ENCODE results near the gene C16orf86.
"Not testable (repeated sequence)": the region's sequence is repeated elsewhere in the genome, so short reads cannot be mapped to it uniquely, and the experiment has no call there.

Gene C16orf86

DNA sequence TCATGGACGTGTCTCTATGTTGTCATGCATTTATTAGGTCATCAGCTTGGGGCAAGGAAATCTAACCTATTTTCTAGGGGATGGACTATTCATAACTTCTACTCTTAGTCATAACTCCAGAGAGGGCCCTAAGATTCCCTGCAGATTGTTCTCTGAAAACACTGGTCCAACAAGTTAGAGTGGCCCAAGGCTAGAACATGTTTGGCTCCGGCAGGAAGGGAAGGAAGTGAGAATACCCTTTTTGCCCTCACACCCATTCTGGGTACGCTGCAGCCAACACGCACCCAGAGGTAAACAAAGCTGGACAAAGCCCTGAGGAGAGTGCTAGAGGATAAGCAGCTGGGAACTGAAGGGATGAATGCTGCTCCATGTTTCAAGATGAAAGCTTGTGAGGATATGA, 9.9 kb downstream of the C16orf86 start:
- no peak for DNase-seq (ENCODE audit: low read depth, low spot score)
- WGBS (ENCODE audit: insufficient coverage, insufficient read length), result no CpG with 5 or more reads among the region's 4 CpGs
- H3K9me3 ChIP-seq (ENCODE audit: control insufficient read depth, insufficient read depth, low read length), result no peaks in the 10 kb centered on the region
- H3K27ac ChIP-seq (ENCODE audit: low read length), result no peak overlapping the region
- no peaks in the 10 kb centered on the region for H3K36me3 ChIP-seq (ENCODE audit: control insufficient read depth, insufficient read depth, low read length)
- no peaks in the 10 kb centered on the region for H3K27me3 ChIP-seq (ENCODE audit: control insufficient read depth, insufficient read depth, low read length)
- H3K4me3 ChIP-seq (ENCODE audit: low read length), result no peak overlapping the region
- no peaks in the 10 kb centered on the region for H3K4me1 ChIP-seq (ENCODE audit: control insufficient read depth, insufficient read depth, low read length)

DNA sequence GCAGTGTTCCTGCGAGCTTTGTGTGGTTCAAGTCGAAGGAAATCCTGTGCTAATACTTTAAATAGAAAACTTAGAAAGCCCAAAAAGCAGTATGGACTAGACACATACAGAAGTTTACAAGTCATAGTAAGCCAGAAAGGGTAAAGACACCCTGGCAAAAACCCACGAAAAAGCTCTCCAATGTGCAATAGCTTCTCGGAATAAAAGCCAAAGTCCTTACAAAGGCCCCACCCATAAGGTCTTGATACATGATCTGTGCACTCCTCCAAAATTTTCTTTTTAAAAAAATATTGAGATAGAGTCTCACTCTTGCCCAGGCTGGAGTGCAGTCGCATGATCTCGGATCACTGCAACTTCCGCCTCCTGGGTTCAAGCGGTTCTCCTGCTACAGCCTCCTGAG, 10.3 kb downstream of the C16orf86 start:
- H3K4me3 ChIP-seq (ENCODE audit: low read length), result no peak overlapping the region
- no peak for DNase-seq (ENCODE audit: low read depth, low spot score)
- H3K27ac ChIP-seq (ENCODE audit: low read length), result no peak overlapping the region
- no peaks in the 10 kb centered on the region for H3K4me1 ChIP-seq (ENCODE audit: control insufficient read depth, insufficient read depth, low read length)
- no peaks in the 10 kb centered on the region for H3K9me3 ChIP-seq (ENCODE audit: control insufficient read depth, insufficient read depth, low read length)
- H3K36me3 ChIP-seq (ENCODE audit: control insufficient read depth, insufficient read depth, low read length), result no peaks in the 10 kb centered on the region
- WGBS (ENCODE audit: insufficient coverage, insufficient read length), result no CpG with 5 or more reads among the region's 8 CpGs
- no peaks in the 10 kb centered on the region; the same call in 1 of the 2 replicates for H3K27me3 ChIP-seq (ENCODE audit: control insufficient read depth, insufficient read depth, low read length)

DNA sequence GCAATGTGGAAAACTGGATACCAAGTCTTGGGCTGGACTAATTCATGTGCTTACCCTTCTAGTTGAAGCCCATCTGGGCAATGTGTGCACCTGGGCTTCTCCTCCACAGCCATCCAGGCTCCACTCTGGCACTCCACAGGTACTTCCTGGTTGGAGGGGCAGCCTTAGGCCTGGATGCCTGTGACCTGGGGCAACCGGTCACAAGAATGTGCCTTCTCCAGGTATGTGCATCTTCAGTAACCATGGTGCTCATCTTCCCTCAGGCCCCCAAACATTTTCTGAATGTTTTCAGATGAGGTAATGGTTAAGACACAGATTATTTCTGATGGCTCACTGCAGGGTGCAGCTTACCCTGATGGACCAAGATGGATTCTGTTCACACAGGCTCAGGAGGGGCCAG, 11.1 kb downstream of the C16orf86 start:
- H3K4me1 ChIP-seq (ENCODE audit: control insufficient read depth, insufficient read depth, low read length), result no peaks in the 10 kb centered on the region
- H3K27ac ChIP-seq (ENCODE audit: low read length), result no peak overlapping the region
- H3K36me3 ChIP-seq (ENCODE audit: control insufficient read depth, insufficient read depth, low read length), result no peaks in the 10 kb centered on the region
- no peaks in the 10 kb centered on the region; the same call in 1 of the 2 replicates for H3K27me3 ChIP-seq (ENCODE audit: control insufficient read depth, insufficient read depth, low read length)
- no CpG with 5 or more reads among the region's 1 CpG for WGBS (ENCODE audit: insufficient coverage, insufficient read length)
- H3K9me3 ChIP-seq (ENCODE audit: control insufficient read depth, insufficient read depth, low read length), result no peaks in the 10 kb centered on the region
- no peak for DNase-seq (ENCODE audit: low read depth, low spot score)
- no peak overlapping the region for H3K4me3 ChIP-seq (ENCODE audit: low read length)

DNA sequence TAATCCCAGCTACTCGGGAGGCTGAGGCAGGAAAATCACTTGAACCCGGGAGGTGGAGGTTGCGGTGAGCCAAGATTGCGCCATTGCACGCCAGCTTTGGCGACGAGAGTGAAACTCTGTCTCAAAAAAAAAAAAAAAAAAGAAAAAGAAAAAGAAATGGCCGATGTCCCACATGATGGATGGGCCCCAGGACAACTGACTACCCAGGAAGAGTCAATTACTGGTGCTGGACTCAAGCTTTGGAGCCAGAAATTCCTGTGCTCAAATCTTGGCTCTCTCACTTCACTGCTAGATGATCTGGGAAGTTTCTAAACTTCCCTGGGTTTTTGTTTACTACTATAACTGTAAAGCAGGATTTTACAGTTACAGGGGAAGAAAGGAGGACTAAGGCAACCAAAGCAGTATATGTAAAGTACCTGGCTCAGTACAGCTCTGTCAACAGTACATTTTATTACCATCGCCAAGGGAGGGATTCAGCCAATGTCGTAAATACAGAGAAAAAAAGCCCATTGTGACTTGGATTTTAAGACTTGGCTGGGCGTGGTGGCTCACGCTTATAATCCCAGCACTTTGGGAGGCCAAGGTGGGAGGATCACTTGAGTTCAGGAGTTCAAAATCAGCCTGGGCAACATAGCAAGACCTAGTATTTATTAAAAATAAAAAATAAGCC, 11.9 kb downstream of the C16orf86 start:
- no peaks in the 10 kb centered on the region for H3K4me1 ChIP-seq (ENCODE audit: control insufficient read depth, insufficient read depth, low read length)

DNA sequence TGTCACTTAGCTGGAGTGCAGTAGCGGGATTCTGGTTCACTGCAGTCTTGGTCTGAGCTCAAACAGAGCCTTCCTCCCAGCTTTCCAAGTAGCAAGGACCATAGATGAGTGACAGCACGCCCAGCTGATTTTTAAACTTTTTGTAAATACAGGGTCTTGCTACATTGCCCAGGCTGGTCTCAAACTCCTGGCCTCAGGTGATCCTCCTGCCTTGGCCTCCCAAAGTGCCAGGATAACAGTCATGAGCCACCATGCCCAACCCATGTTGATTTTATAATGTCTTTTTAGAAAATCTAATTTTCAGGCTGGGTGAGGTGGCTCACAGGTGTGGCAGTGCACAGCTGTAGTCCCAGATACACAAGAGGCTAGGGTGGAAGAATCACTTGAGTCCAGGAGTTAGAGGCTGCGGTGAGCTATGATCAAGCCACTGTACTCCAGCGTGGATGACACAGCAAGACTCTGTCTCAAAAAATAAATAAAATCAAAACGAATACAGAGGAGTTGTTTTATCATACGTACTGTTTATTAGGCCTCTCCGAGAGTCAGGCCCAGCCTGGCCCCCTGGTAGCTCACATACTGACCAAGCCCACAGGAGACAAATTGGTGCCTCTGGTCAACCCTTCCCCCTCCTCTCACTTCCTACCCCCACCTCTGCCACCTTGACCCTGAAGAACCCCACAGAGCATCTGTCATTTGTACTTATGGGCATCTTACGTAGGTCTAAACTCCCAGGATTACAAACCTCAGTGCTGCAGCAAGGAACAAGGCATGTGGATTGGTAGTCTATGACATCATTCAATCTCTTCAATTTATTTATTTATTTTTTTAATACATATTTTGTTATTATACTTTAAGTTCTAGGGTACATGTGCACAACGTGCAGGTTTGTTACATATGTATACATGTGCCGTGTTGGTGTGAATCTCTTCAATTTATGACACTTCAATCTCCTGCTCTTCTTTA, 13.6 kb downstream of the C16orf86 start:
- no peak for DNase-seq (ENCODE audit: low read depth, low spot score)
- no peaks in the 10 kb centered on the region; the same call in 1 of the 2 replicates for H3K27me3 ChIP-seq (ENCODE audit: control insufficient read depth, insufficient read depth, low read length)
- no peak overlapping the region for H3K4me3 ChIP-seq (ENCODE audit: low read length)
- no peaks in the 10 kb centered on the region for H3K9me3 ChIP-seq (ENCODE audit: control insufficient read depth, insufficient read depth, low read length)
- no peak overlapping the region for H3K27ac ChIP-seq (ENCODE audit: low read length)
- peaks cover 2% of the 10 kb centered on the region; the same call in 1 of the 2 replicates for H3K4me1 ChIP-seq (ENCODE audit: control insufficient read depth, insufficient read depth, low read length)
- WGBS (ENCODE audit: insufficient coverage, insufficient read length), result no CpG with 5 or more reads among the region's 10 CpGs
- peaks cover 11% of the 10 kb centered on the region; the same call in 1 of the 2 replicates for H3K36me3 ChIP-seq (ENCODE audit: control insufficient read depth, insufficient read depth, low read length)

More for the DNA sequence above, 11.9 kb downstream of the C16orf86 start:
- Histone ChIP-seq H3K36me3 (ENCODE audit: control insufficient read depth, insufficient read depth, low read length) (0 out of 2 replicates have a peak, but pooled peaks cover 3% of the 10 kb centered on the region), H3K27ac (ENCODE audit: low read length) (no peak overlapping the region), H3K4me3 (ENCODE audit: low read length) (no peak overlapping the region), H3K9me3 (ENCODE audit: control insufficient read depth, insufficient read depth, low read length) (no peaks in the 10 kb centered on the region), H3K27me3 (ENCODE audit: control insufficient read depth, insufficient read depth, low read length) (no peaks in the 10 kb centered on the region; the same call in 1 of the 2 replicates)
- no CpG with 5 or more reads among the region's 12 CpGs for WGBS (ENCODE audit: insufficient coverage, insufficient read length)
- DNase-seq (ENCODE audit: low read depth, low spot score), result no peak

DNA sequence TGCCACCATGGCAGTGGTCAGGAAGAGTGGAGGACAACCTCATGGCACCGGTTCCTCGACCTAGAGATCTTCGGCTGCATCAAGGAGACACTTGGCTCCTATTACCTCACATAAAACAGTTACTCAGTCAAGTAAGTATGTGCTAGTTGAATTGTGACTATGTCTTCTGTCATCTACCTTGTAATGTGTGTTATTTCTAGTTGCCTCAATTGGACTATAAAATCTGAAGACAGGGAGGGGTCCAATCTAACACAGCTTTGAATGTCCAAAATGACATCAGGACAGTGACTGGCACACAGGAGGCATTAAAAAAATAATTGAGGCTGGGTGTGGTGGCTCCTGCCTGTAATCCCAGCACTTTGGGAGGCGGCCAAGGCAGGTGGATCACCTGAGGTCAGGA, 17.2 kb downstream of the C16orf86 start:
- Histone ChIP-seq H3K27me3 (ENCODE audit: control insufficient read depth, insufficient read depth, low read length) (no peaks in the 10 kb centered on the region; the same call in 1 of the 2 replicates), H3K4me1 (ENCODE audit: control insufficient read depth, insufficient read depth, low read length) (peaks cover 2% of the 10 kb centered on the region; the same call in 1 of the 2 replicates), H3K9me3 (ENCODE audit: control insufficient read depth, insufficient read depth, low read length) (no peaks in the 10 kb centered on the region), H3K27ac (ENCODE audit: low read length) (no peak overlapping the region), H3K4me3 (ENCODE audit: low read length) (no peak overlapping the region), H3K36me3 (ENCODE audit: control insufficient read depth, insufficient read depth, low read length) (peaks cover 13% of the 10 kb centered on the region; the same call in 1 of the 2 replicates)
- WGBS (ENCODE audit: insufficient coverage, insufficient read length), result no CpG with 5 or more reads among the region's 4 CpGs
- DNase-seq (ENCODE audit: low read depth, low spot score), result no peak

DNA sequence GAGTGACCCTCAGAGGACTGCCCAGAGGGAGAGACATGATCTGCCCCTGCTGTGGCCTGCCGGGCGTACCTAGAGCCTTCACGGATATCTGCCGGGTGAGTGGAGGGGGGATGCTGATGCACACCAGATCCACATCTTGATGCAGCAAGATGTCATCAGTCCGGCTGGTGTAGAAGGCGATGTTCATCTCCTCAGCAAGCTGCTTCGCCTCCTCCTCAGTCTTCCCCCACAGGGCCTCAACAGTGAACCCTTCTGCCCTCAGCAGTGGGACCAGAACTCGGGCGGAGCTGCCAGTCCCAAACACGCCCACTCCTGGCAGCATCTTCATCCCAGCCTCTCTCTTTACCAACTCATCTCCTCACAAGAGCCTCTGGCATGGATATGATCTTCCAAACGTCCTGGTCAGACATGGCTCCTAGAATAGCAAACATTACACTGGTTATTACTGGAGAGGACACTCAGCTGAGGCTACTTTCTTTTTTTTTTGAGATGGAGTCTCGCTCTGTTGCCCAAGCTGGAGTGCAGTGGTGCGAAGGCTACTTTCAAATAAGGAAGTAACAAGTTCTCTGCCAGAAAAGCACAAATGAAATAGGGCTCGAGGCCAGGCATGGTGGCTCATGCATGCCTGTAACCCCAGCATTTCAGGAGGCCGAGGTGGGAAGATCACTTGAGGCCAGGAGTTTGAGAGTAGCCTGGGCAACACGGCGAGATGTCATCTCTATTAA, 18.9 kb downstream of the C16orf86 start:
- Histone ChIP-seq H3K27me3 (ENCODE audit: control insufficient read depth, insufficient read depth, low read length) (no peaks in the 10 kb centered on the region; the same call in 1 of the 2 replicates), H3K9me3 (ENCODE audit: control insufficient read depth, insufficient read depth, low read length) (no peaks in the 10 kb centered on the region), H3K4me1 (ENCODE audit: control insufficient read depth, insufficient read depth, low read length) (peaks cover 2% of the 10 kb centered on the region; the same call in 1 of the 2 replicates), H3K27ac (ENCODE audit: low read length) (no peak overlapping the region), H3K4me3 (ENCODE audit: low read length) (no peak overlapping the region), H3K36me3 (ENCODE audit: control insufficient read depth, insufficient read depth, low read length) (peaks cover 13% of the 10 kb centered on the region; the same call in 1 of the 2 replicates)
- WGBS (ENCODE audit: insufficient coverage, insufficient read length), result no CpG with 5 or more reads among the region's 17 CpGs
- DNase-seq (ENCODE audit: low read depth, low spot score), result no peak

DNA sequence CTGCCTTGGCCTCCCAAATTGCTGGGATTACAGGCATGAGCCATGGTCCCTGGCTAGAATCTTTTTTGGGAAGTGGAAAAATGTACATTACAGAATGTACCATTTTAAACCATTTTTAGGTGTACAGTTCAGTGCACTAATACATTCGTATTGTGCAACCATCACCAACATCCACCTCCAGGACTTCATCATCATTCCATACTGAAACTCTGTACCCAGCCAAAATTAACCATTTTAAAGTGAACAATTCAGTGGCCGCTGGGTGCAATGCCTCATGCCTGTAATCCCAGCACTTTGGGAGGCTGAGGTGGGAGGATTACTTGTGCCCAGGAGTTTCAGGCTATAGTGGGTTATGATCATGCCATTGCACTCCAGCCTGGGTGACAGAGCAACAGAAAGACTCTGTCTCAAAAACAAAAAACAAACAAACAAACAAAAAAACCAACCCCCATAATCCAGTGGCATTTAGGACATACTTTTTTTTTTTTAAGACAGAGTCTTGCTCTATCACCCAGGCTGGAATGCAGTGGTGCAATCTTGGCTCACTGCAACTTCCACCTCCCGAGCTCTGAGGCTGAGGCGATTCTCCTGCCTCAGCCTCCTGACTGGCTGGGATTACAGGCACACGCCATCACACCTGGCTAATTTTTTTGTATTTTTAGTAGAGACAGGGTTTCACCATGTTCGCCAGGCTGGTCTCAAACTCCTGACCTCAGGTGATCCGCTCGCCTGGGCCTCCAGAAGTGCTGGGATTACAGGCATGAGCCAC, 27.1 kb downstream of the C16orf86 start:
- not testable (repeated sequence) for DNase-seq (ENCODE audit: low read depth, low spot score); H3K9me3 ChIP-seq (ENCODE audit: control insufficient read depth, insufficient read depth, low read length); H3K36me3 ChIP-seq (ENCODE audit: control insufficient read depth, insufficient read depth, low read length); H3K4me1 ChIP-seq (ENCODE audit: control insufficient read depth, insufficient read depth, low read length); H3K4me3 ChIP-seq (ENCODE audit: low read length); H3K27me3 ChIP-seq (ENCODE audit: control insufficient read depth, insufficient read depth, low read length); H3K27ac ChIP-seq (ENCODE audit: low read length)
- WGBS (ENCODE audit: insufficient coverage, insufficient read length), result no CpG with 5 or more reads among the region's 8 CpGs

DNA sequence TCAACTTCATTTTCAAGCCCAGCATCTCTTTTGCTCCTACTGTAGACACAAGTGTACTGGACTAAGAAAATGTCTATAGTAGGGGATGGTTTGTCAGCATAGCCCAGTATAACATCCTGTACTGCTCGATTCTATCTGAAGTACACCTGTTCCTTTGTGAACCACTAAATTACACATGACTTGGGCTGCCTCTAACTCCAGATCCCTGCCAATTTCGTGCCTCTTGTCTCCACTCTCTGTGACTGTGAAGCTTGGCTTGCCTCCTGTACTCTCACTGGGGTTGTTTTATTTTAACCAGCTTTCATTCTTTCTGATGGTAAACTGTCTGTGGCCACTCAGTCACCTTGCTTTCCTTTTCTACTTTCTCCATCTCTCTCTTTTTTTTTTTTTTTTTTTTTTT, 28.0 kb downstream of the C16orf86 start:
- Histone ChIP-seq H3K9me3 (ENCODE audit: control insufficient read depth, insufficient read depth, low read length) (no peaks in the 10 kb centered on the region), H3K27me3 (ENCODE audit: control insufficient read depth, insufficient read depth, low read length) (no peaks in the 10 kb centered on the region), H3K4me3 (ENCODE audit: low read length) (no peak overlapping the region), H3K4me1 (ENCODE audit: control insufficient read depth, insufficient read depth, low read length) (no peaks in the 10 kb centered on the region), H3K36me3 (ENCODE audit: control insufficient read depth, insufficient read depth, low read length) (no peaks in the 10 kb centered on the region), H3K27ac (ENCODE audit: low read length) (no peak overlapping the region)
- no peak for DNase-seq (ENCODE audit: low read depth, low spot score)
- WGBS (ENCODE audit: insufficient coverage, insufficient read length), result no CpG with 5 or more reads among the region's 2 CpGs
